KMS-11 (cell line): ENCODE data around the gene EP400.

Source experiments
- H2AFZ ChIP-seq: fragments of 200-600 bp; sonication (generic); 2 replicates; pipeline ENCODE4 v1.6.1; 2016; ENCODE audit warnings: antibody characterized with exemption, mixed run types, low read depth
- H3K27ac ChIP-seq: fragments of 200-600 bp; sonication (generic); 2 replicates; pipeline ENCODE4 v1.6.1; 2016; ENCODE audit warnings: mild to moderate bottlenecking, mixed run types
- H3K27me3 ChIP-seq: fragments of 200-600 bp; sonication (generic); 2 replicates; pipeline ENCODE4 v1.6.1; 2017; ENCODE audit warnings: mild to moderate bottlenecking, low read depth, mixed run types, moderate library complexity; ENCODE audit not compliant: insufficient read depth
- H3K36me3 ChIP-seq: fragments of 200-600 bp; sonication (generic); 2 replicates; pipeline ENCODE4 v1.6.1; 2017; ENCODE audit warnings: mild to moderate bottlenecking, mixed run types; ENCODE audit not compliant: insufficient read depth
- H3K4me1 ChIP-seq: fragments of 200-600 bp; sonication (generic); 2 replicates; pipeline ENCODE4 v1.6.1; 2016; ENCODE audit warnings: mild to moderate bottlenecking, low read depth, mixed run types; ENCODE audit not compliant: poor library complexity, severe bottlenecking
- H3K4me2 ChIP-seq: fragments of 200-600 bp; sonication (generic); 2 replicates; pipeline ENCODE4 v1.7.0; 2016; ENCODE audit warnings: mild to moderate bottlenecking, mixed run types
- H3K4me3 ChIP-seq: fragments of 200-600 bp; sonication (generic); IDR thresholded peaks from 2 replicates; pipeline ENCODE4 v1.6.1; 2017; ENCODE audit warnings: low read depth, low read length, mixed read lengths; ENCODE audit not compliant: insufficient read depth
- H3K79me2 ChIP-seq: fragments of 200-600 bp; sonication (generic); 2 replicates; pipeline ENCODE4 v1.6.1; 2016; ENCODE audit warnings: low read depth, mixed run types; ENCODE audit not compliant: insufficient read depth
- H3K9ac ChIP-seq: fragments of 200-600 bp; sonication (generic); 2 replicates; pipeline ENCODE4 v1.6.1; 2016; ENCODE audit warnings: mild to moderate bottlenecking, mixed run types
- H4K20me1 ChIP-seq: fragments of 200-600 bp; sonication (generic); 2 replicates; pipeline ENCODE4 v1.6.1; 2016; ENCODE audit warnings: mild to moderate bottlenecking, mixed run types; ENCODE audit not compliant: insufficient read depth
- CTCF ChIP-seq: fragments of 200-600 bp; sonication (generic); conservative IDR thresholded peaks from 2 replicates; pipeline ENCODE4 v1.6.1; 2017; ENCODE audit warnings: low read depth, mild to moderate bottlenecking, antibody characterized with exemption, low read length, moderate library complexity, mixed read lengths

EP400 gene

GRCh38 chr12:132075714-132076553 is 126.2 kb downstream of the EP400 start:
- no peak; the same call in 1 of the 2 replicates for TF ChIP-seq CTCF
- H4K20me1 ChIP-seq, result no peaks in the 10 kb centered on the region
- H2AFZ ChIP-seq, result no peak overlapping the region
- H3K36me3 ChIP-seq, result no peaks in the 10 kb centered on the region
- H3K27ac ChIP-seq, result no peak overlapping the region
- H3K4me1 ChIP-seq, result no peaks in the 10 kb centered on the region
- H3K9ac ChIP-seq, result no peak overlapping the region
- H3K4me2 ChIP-seq, result no peak overlapping the region
- no peaks in the 10 kb centered on the region for H3K27me3 ChIP-seq
- H3K4me3 ChIP-seq, result no peak overlapping the region
- no peaks in the 10 kb centered on the region for H3K79me2 ChIP-seq

- TF ChIP-seq CTCF, result no peak
- Histone ChIP-seq H3K27ac (no peak overlapping the region), H3K4me2 (no peak overlapping the region), H4K20me1 (no peaks in the 10 kb centered on the region), H3K79me2 (no peaks in the 10 kb centered on the region), H2AFZ (no peak overlapping the region), H3K4me3 (no peak overlapping the region), H3K27me3 (no peaks in the 10 kb centered on the region), H3K36me3 (no peaks in the 10 kb centered on the region), H3K9ac (no peak overlapping the region), H3K4me1 (no peaks in the 10 kb centered on the region)
These were observed 127.0 kb downstream of the EP400 start for GRCh38 chr12:132076711-132077110.

- no peak overlapping the region for H3K4me3 ChIP-seq
- H3K27ac ChIP-seq, result no peak overlapping the region
- H2AFZ ChIP-seq, result no peak overlapping the region
- no peak overlapping the region for H3K9ac ChIP-seq
- no peak overlapping the region for H3K4me2 ChIP-seq
- no peaks in the 10 kb centered on the region for H3K36me3 ChIP-seq
- no peak for TF ChIP-seq CTCF
- no peaks in the 10 kb centered on the region for H3K79me2 ChIP-seq
- H3K4me1 ChIP-seq, result no peaks in the 10 kb centered on the region
- no peaks in the 10 kb centered on the region for H3K27me3 ChIP-seq
- H4K20me1 ChIP-seq, result no peaks in the 10 kb centered on the region
These were observed 127.8 kb downstream of the EP400 start for GRCh38 chr12:132077322-132078100.

- no peak overlapping the region for H3K9ac ChIP-seq
- no peak overlapping the region for H3K27ac ChIP-seq
- H3K27me3 ChIP-seq, result no peaks in the 10 kb centered on the region
- no peaks in the 10 kb centered on the region for H3K79me2 ChIP-seq
- no peak for TF ChIP-seq CTCF
- H3K4me2 ChIP-seq, result no peak overlapping the region
- no peak overlapping the region for H3K4me3 ChIP-seq
- H3K4me1 ChIP-seq, result no peaks in the 10 kb centered on the region
- H2AFZ ChIP-seq, result no peak overlapping the region
- no peaks in the 10 kb centered on the region for H4K20me1 ChIP-seq
- H3K36me3 ChIP-seq, result no peaks in the 10 kb centered on the region
These were observed 128.4 kb downstream of the EP400 start for GRCh38 chr12:132078190-132078589.
